ENCODE data around the gene TEAD1.

- TF ChIP-seq CTCF (conservative IDR thresholded peaks at IDR 0.05; ENCODE audit: low read length) (no peak), EZH2phosphoT487 (IDR thresholded peaks at IDR 0.05; ENCODE audit: borderline replicate concordance, low read depth, low read length) (no peak)
Measured at GRCh38 chr11:12792018-12792417, 117.8 kb downstream of the TEAD1 start.
